ENCODE data around the gene HSDL1. TPM values are rescaled to one million over a fixed set of nuclear protein-coding genes. Genes with fewer than 3 reads are reported as not detected.

The HSDL1 gene
- total and polyA plus RNA-seq, 2 of the 4 experiments (the other 2 are of a cell fraction), result 11.6 to 18.3 TPM

GRCh38 chr16:84177741-84178073 lies 32.7 kb upstream of the HSDL1 start (continued):
- peak; percentile 81 for TF ChIP-seq RFX5 (IDR thresholded peaks at IDR 0.05; ENCODE audit: low read depth, low read length)

- peak overlapping the region; percentile 67 for H3K14ac ChIP-seq (replicated peaks; ENCODE audit: low read depth, low read length)
- H4K5ac ChIP-seq (ENCODE audit: low read depth, low read length), result peak overlapping the region; percentile 49
- H3K18ac ChIP-seq (ENCODE audit: low read depth, low read length), result no peak overlapping the region; the same call in 1 of the 2 replicates
- in situ Hi-C loops (cut with MboI; ENCODE audit: low sequenced_read_pairs) (loop anchor here (5.0 to 10.0 kb wide), 2 partner anchors 89 to 212 kb away; partner anchors contain the start of gene NECAB2), intact Hi-C loops (cut with micrococcal nuclease) (loop anchor here (1.0 to 5.0 kb wide), 5 partner anchors 59 to 308 kb away; partner anchors contain the start of genes MBTPS1 and NECAB2), dilution Hi-C loops (cut with HindIII; ENCODE audit: low sequenced_read_pairs, unreplicated experiment) (no loop called here)
- peak overlapping the region; percentile 2 to 67; a peak in 1 of 4 replicates for H4K8ac ChIP-seq (ENCODE audit: low read depth in 2 of 2, low read length in 2 of 2)
- POLR2A ChIA-PET (ENCODE audit: unreplicated experiment), result interaction anchor here (0.9 to 1.0 kb wide), 2 partner anchors 10 to 125 kb away, joined by 3 to 5 read pairs; partner anchors contain the start of gene TAF1C
- H3K56ac ChIP-seq (ENCODE audit: extremely low read depth, insufficient read depth, low read length), result no peak overlapping the region
- H2AK9ac ChIP-seq (replicated peaks; ENCODE audit: low read depth, low read length, poor library complexity), result peak overlapping the region; percentile 74
- H3K27ac ChIP-seq (ENCODE audit: insufficient read depth, low read length), result peak overlapping the region; percentile 36
- H3K4me2 ChIP-seq (ENCODE audit: low read depth, low read length), result peak overlapping the region; percentile 35; the same call in 1 of the 2 replicates
- H4K91ac ChIP-seq (ENCODE audit: insufficient read depth, low read depth, low read length), result peak overlapping the region; percentile 60
- no peak overlapping the region; the same call in 2 of the 3 replicates for H2BK15ac ChIP-seq (ENCODE audit: low read depth, low read length)
- H2BK20ac ChIP-seq (ENCODE audit: low read depth, low read length), result peak overlapping the region; percentile 35; the same call in 1 of the 2 replicates
- DNase-seq (no peak), ATAC-seq (ENCODE audit: low read depth) (no peak; the same call in 1 of the 2 replicates)
- H3K27me3 ChIP-seq (ENCODE audit: control insufficient read depth, insufficient read depth, low read length), result no peaks in the 10 kb centered on the region
- H3K4me3 ChIP-seq (ENCODE audit: insufficient read depth, low read depth, low read length), result no peak overlapping the region
- H2BK5ac ChIP-seq (ENCODE audit: low read depth, low read length, poor library complexity, severe bottlenecking), result peak overlapping the region; percentile 35
- peaks cover 26% of the 10 kb centered on the region for H3K36me3 ChIP-seq (ENCODE audit: control insufficient read depth, insufficient read depth, low read length)
- peaks cover 16% of the 10 kb centered on the region for H4K20me1 ChIP-seq (ENCODE audit: insufficient read depth, low read length)
- WGBS, 2 experiments (ENCODE audit: extremely low coverage in 2 of 2, insufficient read length in 1 of 2), result 74% methylated on average over 8 of the region's 18 CpGs; no CpG with 5 or more reads in 1 of the 2 experiments
- no peaks in the 10 kb centered on the region for H3K9me3 ChIP-seq (ENCODE audit: control insufficient read depth, insufficient read depth, low read length)
- H3K9me1 ChIP-seq (ENCODE audit: insufficient read depth, low read length), result peaks cover 12% of the 10 kb centered on the region; the same call in 1 of the 2 replicates
- peak overlapping the region; percentile 72 for H3K4ac ChIP-seq (ENCODE audit: low read depth, low read length)
- H3K9ac ChIP-seq (ENCODE audit: low read depth, low read length), result peak overlapping the region; percentile 34
- peaks cover 0 to 12% of the 10 kb centered on the region in 2 experiments; a peak in 2 of 4 replicates for H3K79me1 ChIP-seq (ENCODE audit: low read depth in 1 of 2, low read length in 2 of 2)
- BruUV-seq (replicated peaks), result no TSS peak
- H2BK120ac ChIP-seq (ENCODE audit: low read depth, low read length), result peak overlapping the region; percentile 73
- peak overlapping the region; percentile 75 for H2AK5ac ChIP-seq (ENCODE audit: low read depth, low read length)
- CTCF ChIA-PET, result interaction anchor here (0.7 to 3.5 kb wide), 4 partner anchors 11 to 87 kb away, joined by 3 to 24 read pairs (median 8); partner anchors contain the start of gene TAF1C
- peak overlapping the region; percentile 15 for H2AFZ ChIP-seq (replicated peaks; ENCODE audit: low read length, poor library complexity)
- H3K23ac ChIP-seq (ENCODE audit: low read depth, low read length), result 0 out of 2 replicates have a peak overlapping the region, but pooled peaks have one; percentile 16
- peaks cover 15% of the 10 kb centered on the region for H3K4me1 ChIP-seq (ENCODE audit: control insufficient read depth, insufficient read depth, low read length)
- TF ChIP-seq FOS (IDR thresholded peaks at IDR 0.05; ENCODE audit: low read depth, low read length), result no peak
- no peak for TF ChIP-seq CHD1 (IDR thresholded peaks at IDR 0.05; ENCODE audit: low read depth, low read length)
- TF ChIP-seq MAFK (IDR thresholded peaks at IDR 0.05; ENCODE audit: low read depth, low read length), result no peak
- no peak for TF ChIP-seq RAD21 (IDR thresholded peaks at IDR 0.05; ENCODE audit: low read length)
- TF ChIP-seq RCOR1 (IDR thresholded peaks at IDR 0.05; ENCODE audit: insufficient replicate concordance, low read length), result no peak
- no peak for TF ChIP-seq CEBPB (IDR thresholded peaks at IDR 0.05; ENCODE audit: low read depth, low read length)
- no peak for TF ChIP-seq MXI1 (IDR thresholded peaks at IDR 0.05; ENCODE audit: borderline replicate concordance, low read depth, low read length)
- TF ChIP-seq USF2 (IDR thresholded peaks at IDR 0.05; ENCODE audit: low read depth, low read length), result no peak
- no peak for TF ChIP-seq MAZ (IDR thresholded peaks at IDR 0.05; ENCODE audit: borderline replicate concordance, low read depth, low read length)
Measured at GRCh38 chr16:84176192-84177053, 31.4 kb upstream of the HSDL1 start.
